Measurements from ENCODE around the gene SLC26A6. TPM values are rescaled to one million over a fixed set of nuclear protein-coding genes. Genes with fewer than 3 reads are reported as not detected.

Gene SLC26A6
- total and polyA plus RNA-seq, 2 of the 13 experiments (the other 11 are each of a cell fraction or from before 2014, with no cell fraction given): 40.7 to 184 TPM

GRCh38 chr3:48651771-48652170, 16.5 kb upstream of the SLC26A6 start (continued):
- TF ChIP-seq DMTF1 (CRISPR knock-in tag; IDR thresholded peaks at IDR 0.05) (no peak), HNRNPL (IDR thresholded peaks at IDR 0.05; ENCODE audit: low read depth, low read length) (no peak), AKNA (CRISPR knock-in tag; IDR thresholded peaks at IDR 0.05; ENCODE audit: borderline replicate concordance) (no peak), HES4 (CRISPR knock-in tag; IDR thresholded peaks at IDR 0.05; ENCODE audit: borderline replicate concordance) (no peak), CREM (IDR thresholded peaks at IDR 0.05) (no peak), CREM (CRISPR knock-in tag; IDR thresholded peaks at IDR 0.05) (no peak), PLSCR1 (CRISPR knock-in tag; IDR thresholded peaks at IDR 0.05; ENCODE audit: borderline replicate concordance) (no peak), MAX (IDR thresholded peaks at IDR 0.05) (no peak), SOX13 (IDR thresholded peaks at IDR 0.05) (no peak), SOX13 (CRISPR knock-in tag; conservative IDR thresholded peaks at IDR 0.05 in 1 of 2, IDR thresholded peaks at IDR 0.05 in 1 of 2) (no peak), TRAFD1 (CRISPR knock-in tag; IDR thresholded peaks at IDR 0.05; ENCODE audit: borderline replicate concordance) (no peak), ZNF570 (CRISPR knock-in tag; IDR thresholded peaks at IDR 0.05; ENCODE audit: borderline replicate concordance) (no peak), YEATS2 (CRISPR knock-in tag; IDR thresholded peaks at IDR 0.05; ENCODE audit: borderline replicate concordance) (no peak), SRSF9 (IDR thresholded peaks at IDR 0.05; ENCODE audit: borderline replicate concordance, insufficient read depth, low read depth, low read length, poor library complexity, severe bottlenecking) (no peak), ZNF839 (CRISPR knock-in tag; IDR thresholded peaks at IDR 0.05; ENCODE audit: borderline replicate concordance) (no peak)

All from HepG2 (cell line).